Smooth muscle cell (in vitro differentiated cells): Measurements from ENCODE around the gene CAPN14. TPM values are rescaled to one million over a fixed set of nuclear protein-coding genes. Genes with fewer than 3 reads are reported as not detected.

ENCODE experiments used
- DNase-seq: peaks from one replicate; lab custom pipeline; 2025; ENCODE audit not compliant: unreplicated experiment; lab: John Stamatoyannopoulos, UW
- H2AFZ ChIP-seq: fragments of 200-600 bp; sonication (generic); 2 replicates; pipeline ENCODE4 v1.6.0; 2016; ENCODE audit warnings: antibody characterized with exemption, low read depth, mild to moderate bottlenecking
- H3F3A ChIP-seq: fragments of 200-600 bp; sonication (generic); 2 replicates; pipeline ENCODE4 v1.6.0; 2017; ENCODE audit warnings: antibody characterized with exemption, low read depth
- H3K27ac ChIP-seq: fragments of 200-600 bp; sonication (generic); 2 replicates; pipeline ENCODE4 v1.5.1; 2016; ENCODE audit warnings: low read depth, mild to moderate bottlenecking
- H3K27me3 ChIP-seq: fragments of 200-600 bp; sonication (generic); 2 replicates; pipeline ENCODE4 v1.6.1; 2016; ENCODE audit warnings: low read depth, mild to moderate bottlenecking
- H3K36me3 ChIP-seq: fragments of 200-600 bp; sonication (generic); 2 replicates; pipeline ENCODE4 v1.5.1; 2016; ENCODE audit warnings: low read depth
- H3K4me1 ChIP-seq: fragments of 200-600 bp; sonication (generic); 2 replicates; pipeline ENCODE4 v1.5.1; 2016; ENCODE audit warnings: low read depth
- H3K4me2 ChIP-seq: fragments of 200-600 bp; sonication (generic); 2 replicates; pipeline ENCODE4 v1.6.0; 2016; ENCODE audit warnings: mild to moderate bottlenecking
- H3K4me3 ChIP-seq: fragments of 200-600 bp; sonication (generic); 2 replicates; pipeline ENCODE4 v1.5.1; 2016; ENCODE audit warnings: mild to moderate bottlenecking
- H3K79me2 ChIP-seq: fragments of 200-600 bp; sonication (generic); 2 replicates; pipeline ENCODE4 v1.6.0; 2016; ENCODE audit warnings: low read depth, mild to moderate bottlenecking
- H3K9ac ChIP-seq: fragments of 200-600 bp; sonication (generic); 2 replicates; pipeline ENCODE4 v1.6.0; 2016; ENCODE audit warnings: low read depth
- H3K9me3 ChIP-seq: fragments of 200-600 bp; sonication (generic); replicated peaks from 2 replicates; pipeline ENCODE4 v1.5.1; 2016; ENCODE audit warnings: low read depth
- H4K20me1 ChIP-seq: fragments of 200-600 bp; sonication (generic); 2 replicates; pipeline ENCODE4 v1.6.0; 2016; ENCODE audit warnings: low read depth
- WGBS: methylation state at CpG from one replicate; pipeline ENCODE4 v1.1.7; 2016; ENCODE audit warnings: low lambda C conversion rate; 5-methylcytosine and 5-hydroxymethylcytosine counted together
- polyA plus RNA-seq: library from polyadenylated mRNA; unstranded; fragments of >200 nt; fragmentation: Nextera tagmentation; extraction: Ambion mirVana; gene quantifications from 2 replicates; pipeline ENCODE4 v1.2.1, GENCODE V29; 2016
- total RNA-seq: library from RNA; depleted of rRNA; stranded (reverse); fragments of >200 nt; gene quantifications from 2 replicates; pipeline ENCODE4 v1.2.3, GENCODE V29; 2014
- TF ChIP-seq, protein P1 (sequence below): fragments of 200-600 bp; sonication (generic); IDR thresholded peaks from 2 replicates; pipeline ENCODE4 v1.5.1; 2017; ENCODE audit warnings: borderline replicate concordance, mild to moderate bottlenecking, antibody characterized with exemption; ENCODE audit not compliant: insufficient read depth, poor library complexity, severe bottlenecking

The CAPN14 gene
- total and polyA plus RNA-seq, 2 experiments from 2014 or later = 0.13 to 0.55 TPM

- TF ChIP-seq, protein P1, sequence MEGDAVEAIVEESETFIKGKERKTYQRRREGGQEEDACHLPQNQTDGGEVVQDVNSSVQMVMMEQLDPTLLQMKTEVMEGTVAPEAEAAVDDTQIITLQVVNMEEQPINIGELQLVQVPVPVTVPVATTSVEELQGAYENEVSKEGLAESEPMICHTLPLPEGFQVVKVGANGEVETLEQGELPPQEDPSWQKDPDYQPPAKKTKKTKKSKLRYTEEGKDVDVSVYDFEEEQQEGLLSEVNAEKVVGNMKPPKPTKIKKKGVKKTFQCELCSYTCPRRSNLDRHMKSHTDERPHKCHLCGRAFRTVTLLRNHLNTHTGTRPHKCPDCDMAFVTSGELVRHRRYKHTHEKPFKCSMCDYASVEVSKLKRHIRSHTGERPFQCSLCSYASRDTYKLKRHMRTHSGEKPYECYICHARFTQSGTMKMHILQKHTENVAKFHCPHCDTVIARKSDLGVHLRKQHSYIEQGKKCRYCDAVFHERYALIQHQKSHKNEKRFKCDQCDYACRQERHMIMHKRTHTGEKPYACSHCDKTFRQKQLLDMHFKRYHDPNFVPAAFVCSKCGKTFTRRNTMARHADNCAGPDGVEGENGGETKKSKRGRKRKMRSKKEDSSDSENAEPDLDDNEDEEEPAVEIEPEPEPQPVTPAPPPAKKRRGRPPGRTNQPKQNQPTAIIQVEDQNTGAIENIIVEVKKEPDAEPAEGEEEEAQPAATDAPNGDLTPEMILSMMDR = no peak
- Histone ChIP-seq H3F3A (peaks cover 3% of the 10 kb centered on the region), H4K20me1 (peaks cover 70% of the 10 kb centered on the region), H2AFZ (no peak overlapping the region), H3K36me3 (no peaks in the 10 kb centered on the region), H3K9me3 (no peaks in the 10 kb centered on the region), H3K27me3 (no peaks in the 10 kb centered on the region), H3K4me3 (no peak overlapping the region), H3K4me1 (no peaks in the 10 kb centered on the region), H3K4me2 (no peak overlapping the region), H3K9ac (no peak overlapping the region), H3K79me2 (peaks cover 22% of the 10 kb centered on the region), H3K27ac (no peak overlapping the region)
- no peak for DNase-seq
- 78% methylated on average over 10 of the region's 10 CpGs for WGBS
Measured at GRCh38 chr2:31238126-31238905, 21.0 kb upstream of the CAPN14 start.

DNA sequence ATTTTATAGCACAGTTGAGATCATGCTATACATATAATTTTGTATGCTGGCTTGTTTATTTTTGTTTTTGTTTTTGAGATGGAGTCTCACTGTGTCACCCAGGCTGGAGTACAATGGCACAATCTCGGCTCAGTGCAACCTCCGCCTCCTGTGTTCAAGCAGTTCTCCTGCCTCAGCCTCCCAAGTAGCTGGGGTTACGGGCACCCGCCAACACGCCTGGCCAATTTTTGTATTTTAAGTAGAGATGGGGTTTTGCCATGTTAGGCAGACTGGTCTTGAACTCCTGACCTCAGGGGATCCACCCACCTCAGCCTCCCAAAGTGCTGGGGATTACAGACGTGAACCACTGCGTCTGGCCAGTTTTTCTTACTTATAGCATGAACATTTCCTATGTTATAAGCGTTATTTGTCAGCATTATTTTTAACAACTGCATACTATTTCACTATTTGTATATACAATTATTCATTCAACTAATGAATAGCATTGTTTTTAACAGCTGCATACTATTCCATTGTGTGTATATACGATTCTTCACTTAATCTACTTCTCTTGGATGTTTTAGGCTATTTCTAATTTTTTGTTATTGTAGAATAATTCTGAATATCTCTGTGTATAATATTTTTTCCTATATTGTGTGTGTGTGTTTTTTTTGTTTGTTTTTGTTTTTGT is 20.2 kb upstream of the CAPN14 start:
- no peaks in the 10 kb centered on the region for H3K36me3 ChIP-seq
- no peak overlapping the region for H2AFZ ChIP-seq
- no peak overlapping the region for H3K27ac ChIP-seq
- no peak overlapping the region for H3K4me3 ChIP-seq
- no peaks in the 10 kb centered on the region for H3K27me3 ChIP-seq
- peaks cover 3% of the 10 kb centered on the region for H3F3A ChIP-seq
- DNase-seq = no peak
- peaks cover 22% of the 10 kb centered on the region for H3K79me2 ChIP-seq
- WGBS = 98% methylated on average over 9 of the region's 9 CpGs
- no peaks in the 10 kb centered on the region for H3K9me3 ChIP-seq
- H4K20me1 ChIP-seq = peaks cover 67% of the 10 kb centered on the region
- no peak overlapping the region for H3K4me2 ChIP-seq
- H3K4me1 ChIP-seq = no peaks in the 10 kb centered on the region
- no peak overlapping the region for H3K9ac ChIP-seq
- TF ChIP-seq, protein P1 = no peak

- no peak overlapping the region for H3K4me3 ChIP-seq
- 68% methylated on average over 7 of the region's 7 CpGs for whole genome bisulfite sequencing
- H3F3A ChIP-seq = peaks cover 3% of the 10 kb centered on the region
- H3K27ac ChIP-seq = no peak overlapping the region
- peaks cover 22% of the 10 kb centered on the region for H3K79me2 ChIP-seq
- H3K9me3 ChIP-seq = no peaks in the 10 kb centered on the region
- H3K4me2 ChIP-seq = no peak overlapping the region
- H3K27me3 ChIP-seq = no peaks in the 10 kb centered on the region
- no peak overlapping the region for H3K9ac ChIP-seq
- no peak for DNase-seq
- H3K4me1 ChIP-seq = no peaks in the 10 kb centered on the region
- TF ChIP-seq, protein P1 = no peak
- H4K20me1 ChIP-seq = peaks cover 61% of the 10 kb centered on the region
- H2AFZ ChIP-seq = no peak overlapping the region
- no peaks in the 10 kb centered on the region for H3K36me3 ChIP-seq
Measured at GRCh38 chr2:31236433-31237205, 19.3 kb upstream of the CAPN14 start.
